ENCODE results near the gene SYCE1L.

The SYCE1L gene

DNA sequence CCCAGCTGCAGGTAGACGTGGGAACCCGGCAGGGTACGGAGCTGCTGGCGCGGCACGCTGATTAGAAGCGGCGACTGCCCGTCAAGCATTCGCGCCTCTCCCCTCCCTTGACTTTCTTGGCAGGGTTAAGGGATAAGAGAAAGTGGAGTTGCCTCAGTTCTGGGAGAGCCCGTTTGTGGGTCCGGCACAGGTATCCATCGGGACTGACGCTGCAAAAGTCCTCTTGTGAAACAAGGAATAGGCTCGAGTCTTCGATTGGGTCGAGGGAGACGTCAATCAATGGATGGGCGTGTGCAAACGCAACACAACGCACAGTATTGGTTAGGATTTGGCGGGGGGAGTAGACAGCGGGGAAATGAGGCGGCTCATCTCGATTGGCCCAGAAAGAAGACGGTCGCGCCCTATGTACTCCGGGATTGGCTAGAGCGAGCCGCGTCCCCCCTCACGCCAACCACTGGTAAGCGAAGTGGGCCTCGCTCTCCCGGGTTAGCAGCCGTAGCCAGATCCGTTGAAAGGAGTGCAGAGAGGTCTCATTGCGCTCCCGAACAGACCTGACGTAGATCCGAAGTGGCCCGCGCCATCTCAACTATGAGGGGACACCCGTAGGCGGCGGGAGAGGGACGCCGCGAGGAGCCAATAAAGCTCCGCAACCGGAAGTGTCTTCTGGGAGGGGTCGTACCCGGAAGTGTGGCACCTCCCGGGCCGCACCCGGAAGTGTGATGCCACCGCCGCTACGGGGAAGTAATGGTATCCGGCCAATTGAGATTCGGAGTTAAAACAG is 8.5 kb upstream of the SYCE1L start, which contains the start of gene MON1B:
Gene MON1B, plus strand, starts transcription at position 713 of the 781 bp plus-strand sequence. CDS start 296 bp downstream, outside the sequence.
- DNase-seq (ENCODE audit: low read depth): peak; percentile 99
- TF ChIP-seq, protein P1, sequence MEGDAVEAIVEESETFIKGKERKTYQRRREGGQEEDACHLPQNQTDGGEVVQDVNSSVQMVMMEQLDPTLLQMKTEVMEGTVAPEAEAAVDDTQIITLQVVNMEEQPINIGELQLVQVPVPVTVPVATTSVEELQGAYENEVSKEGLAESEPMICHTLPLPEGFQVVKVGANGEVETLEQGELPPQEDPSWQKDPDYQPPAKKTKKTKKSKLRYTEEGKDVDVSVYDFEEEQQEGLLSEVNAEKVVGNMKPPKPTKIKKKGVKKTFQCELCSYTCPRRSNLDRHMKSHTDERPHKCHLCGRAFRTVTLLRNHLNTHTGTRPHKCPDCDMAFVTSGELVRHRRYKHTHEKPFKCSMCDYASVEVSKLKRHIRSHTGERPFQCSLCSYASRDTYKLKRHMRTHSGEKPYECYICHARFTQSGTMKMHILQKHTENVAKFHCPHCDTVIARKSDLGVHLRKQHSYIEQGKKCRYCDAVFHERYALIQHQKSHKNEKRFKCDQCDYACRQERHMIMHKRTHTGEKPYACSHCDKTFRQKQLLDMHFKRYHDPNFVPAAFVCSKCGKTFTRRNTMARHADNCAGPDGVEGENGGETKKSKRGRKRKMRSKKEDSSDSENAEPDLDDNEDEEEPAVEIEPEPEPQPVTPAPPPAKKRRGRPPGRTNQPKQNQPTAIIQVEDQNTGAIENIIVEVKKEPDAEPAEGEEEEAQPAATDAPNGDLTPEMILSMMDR (IDR thresholded peaks at IDR 0.05; ENCODE audit: insufficient read depth, low read depth, low read length, missing control alignments): no peak
- peak within 1 kb of the TSS; percentile 76 for H3K4me3 ChIP-seq (ENCODE audit: low read depth, low read length)

DNA sequence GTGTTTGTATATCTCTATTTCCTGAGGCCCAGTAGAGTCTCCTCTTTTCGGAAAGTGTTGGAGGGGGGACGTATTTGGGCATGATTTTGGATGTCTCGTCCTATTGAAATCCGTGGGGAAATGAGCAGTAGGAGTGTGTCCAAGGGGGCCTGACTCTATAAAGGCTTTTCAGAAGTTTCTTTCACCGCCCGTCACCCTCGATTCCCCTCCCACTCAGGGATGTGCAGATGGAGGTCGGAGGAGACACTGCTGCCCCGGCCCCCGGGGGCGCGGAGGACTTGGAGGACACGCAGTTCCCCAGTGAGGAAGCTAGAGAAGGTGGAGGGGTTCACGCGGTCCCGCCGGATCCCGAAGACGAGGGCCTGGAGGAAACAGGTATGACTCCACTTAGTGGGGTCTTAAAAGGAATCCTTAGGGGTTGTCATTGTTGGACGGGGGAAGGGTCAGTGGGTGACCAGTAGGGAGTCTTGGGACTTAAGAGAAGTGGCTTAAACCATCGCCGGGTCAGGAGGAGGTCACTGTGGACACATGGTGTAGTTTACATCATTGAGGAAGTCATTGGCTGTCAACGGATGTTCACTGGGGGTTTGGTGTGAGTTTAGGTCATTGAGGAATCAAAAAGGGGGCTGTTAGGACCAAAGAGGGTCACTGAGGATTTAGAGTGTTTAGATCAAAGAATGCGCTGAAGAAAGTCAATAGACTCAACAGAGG is 7.8 kb upstream of the SYCE1L start:
- peak; percentile 68 for DNase-seq (ENCODE audit: low read depth)
- H3K4me3 ChIP-seq (ENCODE audit: low read depth, low read length): peak overlapping the region; percentile 76
- TF ChIP-seq, protein P1 (IDR thresholded peaks at IDR 0.05; ENCODE audit: insufficient read depth, low read depth, low read length, missing control alignments): no peak

DNA sequence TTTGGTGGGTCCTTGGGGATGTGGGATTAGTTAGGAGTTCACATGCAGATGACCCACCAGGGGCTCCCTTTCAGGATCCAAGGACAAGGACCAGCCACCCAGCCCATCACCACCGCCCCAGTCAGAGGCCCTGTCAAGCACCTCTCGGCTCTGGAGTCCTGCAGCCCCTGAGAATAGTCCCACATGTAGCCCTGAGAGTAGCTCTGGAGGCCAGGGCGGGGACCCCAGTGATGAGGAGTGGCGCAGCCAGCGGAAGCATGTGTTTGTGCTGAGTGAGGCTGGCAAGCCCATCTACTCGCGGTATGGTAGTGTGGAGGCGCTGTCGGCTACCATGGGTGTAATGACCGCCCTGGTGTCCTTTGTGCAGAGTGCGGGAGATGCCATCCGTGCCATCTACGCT is 5.8 kb upstream of the SYCE1L start:
- DNase-seq (ENCODE audit: low read depth): no peak
- no peak overlapping the region for H3K4me3 ChIP-seq (ENCODE audit: low read depth, low read length)
- TF ChIP-seq, protein P1 (IDR thresholded peaks at IDR 0.05; ENCODE audit: insufficient read depth, low read depth, low read length, missing control alignments): no peak

DNA sequence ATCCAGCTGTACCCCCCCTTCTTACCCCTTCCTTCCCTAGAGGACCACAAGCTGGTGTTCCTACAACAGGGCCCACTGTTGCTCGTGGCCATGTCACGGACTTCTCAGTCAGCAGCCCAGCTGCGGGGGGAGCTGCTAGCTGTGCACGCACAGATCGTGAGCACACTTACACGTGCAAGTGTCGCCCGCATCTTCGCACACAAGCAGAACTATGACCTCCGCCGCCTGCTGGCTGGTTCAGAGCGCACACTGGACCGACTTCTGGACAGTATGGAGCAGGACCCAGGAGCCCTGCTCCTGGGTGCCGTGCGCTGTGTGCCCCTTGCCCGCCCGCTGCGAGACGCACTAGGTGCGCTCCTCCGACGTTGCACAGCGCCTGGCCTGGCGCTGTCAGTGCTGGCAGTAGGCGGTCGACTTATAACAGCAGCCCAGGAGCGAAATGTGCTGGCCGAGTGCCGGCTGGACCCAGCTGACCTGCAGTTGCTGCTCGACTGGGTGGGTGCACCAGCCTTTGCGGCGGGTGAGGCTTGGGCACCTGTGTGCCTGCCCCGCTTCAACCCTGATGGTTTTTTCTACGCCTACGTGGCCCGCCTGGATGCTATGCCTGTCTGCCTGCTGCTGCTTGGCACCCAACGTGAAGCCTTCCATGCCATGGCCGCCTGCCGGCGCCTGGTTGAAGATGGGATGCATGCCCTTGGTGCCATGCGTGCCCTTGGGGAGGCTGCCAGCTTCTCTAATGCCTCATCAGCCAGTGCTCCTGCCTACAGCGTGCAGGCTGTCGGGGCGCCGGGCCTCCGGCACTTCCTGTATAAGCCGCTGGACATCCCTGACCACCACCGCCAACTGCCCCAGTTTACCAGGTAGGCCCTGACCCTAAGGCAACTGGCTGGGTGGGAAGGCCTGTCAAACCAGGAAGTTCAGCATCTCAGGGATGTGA is 4.6 kb upstream of the SYCE1L start:
- TF ChIP-seq, protein P1 (IDR thresholded peaks at IDR 0.05; ENCODE audit: insufficient read depth, low read depth, low read length, missing control alignments): no peak
- no peak overlapping the region for H3K4me3 ChIP-seq (ENCODE audit: low read depth, low read length)
- no peak for DNase-seq (ENCODE audit: low read depth)

DNA sequence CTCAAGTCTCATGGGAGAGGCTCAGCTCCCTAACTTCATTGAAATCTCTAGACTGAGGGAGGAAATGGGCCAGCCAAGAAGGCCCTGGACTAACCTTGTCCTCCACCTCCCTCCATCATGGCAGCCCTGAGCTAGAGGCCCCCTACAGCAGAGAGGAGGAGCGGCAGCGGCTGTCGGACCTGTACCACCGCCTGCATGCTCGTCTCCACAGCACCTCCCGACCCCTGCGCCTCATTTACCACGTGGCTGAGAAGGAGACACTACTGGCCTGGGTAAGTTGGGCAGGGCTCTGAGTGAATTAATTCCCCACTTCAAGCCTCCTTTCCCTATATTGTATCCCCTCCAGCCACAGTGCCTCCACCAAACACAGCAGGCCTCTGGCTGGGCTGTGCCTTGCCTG is 3.8 kb upstream of the SYCE1L start:
- TF ChIP-seq, protein P1 (IDR thresholded peaks at IDR 0.05; ENCODE audit: insufficient read depth, low read depth, low read length, missing control alignments): no peak

DNA sequence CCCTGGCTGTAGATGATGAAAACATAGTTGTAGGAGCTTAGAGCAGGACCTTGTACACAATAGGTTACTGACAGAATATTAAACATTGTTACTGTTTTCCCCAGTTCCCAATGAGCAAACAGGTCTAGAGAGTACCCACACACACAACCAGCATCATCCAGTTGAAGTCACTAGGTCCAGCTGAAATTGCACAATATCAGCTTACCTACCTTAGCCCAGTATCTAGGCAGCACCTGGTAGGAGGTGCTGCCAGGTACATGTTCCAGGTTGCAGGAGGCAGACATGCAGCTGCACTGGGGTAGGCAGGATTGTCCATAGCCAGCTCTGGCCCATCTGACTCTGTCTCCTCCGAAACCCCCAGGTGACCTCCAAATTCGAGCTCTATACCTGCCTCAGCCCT is 1.5 kb upstream of the SYCE1L start:
- TF ChIP-seq, protein P1 (IDR thresholded peaks at IDR 0.05; ENCODE audit: insufficient read depth, low read depth, low read length, missing control alignments): no peak
- no peak overlapping the region for H3K4me3 ChIP-seq (ENCODE audit: low read depth, low read length)
- no peak for DNase-seq (ENCODE audit: low read depth)

More for the DNA sequence above, 3.8 kb upstream of the SYCE1L start:
- DNase-seq (ENCODE audit: low read depth): no peak
- no peak overlapping the region for H3K4me3 ChIP-seq (ENCODE audit: low read depth, low read length)

Measured in GM12865 (cell line).